Measurements from ENCODE around the gene SLC35G3.
"Not testable (repeated sequence)": the region's sequence is repeated elsewhere in the genome, so short reads cannot be mapped to it uniquely, and the experiment has no call there.

SLC35G3 gene

GRCh38 chr17:35167046-35167445 is 27.1 kb downstream of the SLC35G3 start:
- DNase-seq (ENCODE audit: low spot score) (no peak), FAIRE-seq (no peak)

- FAIRE-seq (no peak), DNase-seq (ENCODE audit: low spot score) (no peak)
These were observed 27.7 kb downstream of the SLC35G3 start for GRCh38 chr17:35166526-35166925.

- FAIRE-seq (no peak), DNase-seq (ENCODE audit: low spot score) (no peak)
These were observed 29.5 kb downstream of the SLC35G3 start for GRCh38 chr17:35164716-35165115.

GRCh38 chr17:35163886-35164285 is 30.3 kb downstream of the SLC35G3 start:
- DNase-seq (ENCODE audit: low spot score) (no peak), FAIRE-seq (no peak)

GRCh38 chr17:35162755-35163154 is 31.4 kb downstream of the SLC35G3 start:
- no peak for FAIRE-seq

GRCh38 chr17:35161281-35161761 is 32.9 kb downstream of the SLC35G3 start:
- no peak for DNase-seq (ENCODE audit: low spot score)
- no peak for FAIRE-seq

More at GRCh38 chr17:35162755-35163154, 31.4 kb downstream of the SLC35G3 start:
- DNase-seq (ENCODE audit: low spot score): no peak

GRCh38 chr17:35160354-35161201 is 33.6 kb downstream of the SLC35G3 start:
- FAIRE-seq (no peak), DNase-seq (ENCODE audit: low spot score) (no peak)

- DNase-seq (ENCODE audit: low spot score) (no peak), FAIRE-seq (no peak)
These were observed 34.3 kb downstream of the SLC35G3 start for GRCh38 chr17:35159940-35160339.

- FAIRE-seq (no peak), DNase-seq (ENCODE audit: low spot score) (no peak)
These were observed 38.9 kb downstream of the SLC35G3 start for GRCh38 chr17:35155246-35155645.

GRCh38 chr17:35154196-35155165 is 39.7 kb downstream of the SLC35G3 start:
- DNase-seq (ENCODE audit: low spot score): no peak
- FAIRE-seq: no peak

- DNase-seq (ENCODE audit: low spot score) (no peak), FAIRE-seq (no peak)
These were observed 41.6 kb downstream of the SLC35G3 start for GRCh38 chr17:35152421-35153140.

- not testable (repeated sequence) for FAIRE-seq; DNase-seq (ENCODE audit: low spot score)
These were observed 43.1 kb downstream of the SLC35G3 start for GRCh38 chr17:35151080-35151479.

- DNase-seq (ENCODE audit: low spot score) (no peak), FAIRE-seq (no peak)
These were observed 44.3 kb downstream of the SLC35G3 start for GRCh38 chr17:35149941-35150340.

GRCh38 chr17:35148144-35148543 is 46.0 kb downstream of the SLC35G3 start:
- DNase-seq (ENCODE audit: low spot score) (no peak), FAIRE-seq (no peak)

GRCh38 chr17:35147375-35147905 is 46.8 kb downstream of the SLC35G3 start, which contains the start of gene UNC45B:
UNC45B (plus strand) TSS chr17:35147817; CDS start chr17:35148264, 447 bp downstream.
- DNase-seq (ENCODE audit: low spot score): no peak
- FAIRE-seq: no peak

- no peak for FAIRE-seq
- DNase-seq (ENCODE audit: low spot score): no peak
These were observed 47.9 kb downstream of the SLC35G3 start for GRCh38 chr17:35146214-35146833.

GRCh38 chr17:35144840-35145239 is 49.4 kb downstream of the SLC35G3 start:
- DNase-seq (ENCODE audit: low spot score) (no peak), FAIRE-seq (no peak)

Data from RCC 7860 (cell line).